OCI-LY7 (cell line): ENCODE results near the gene RAB37. TPM values are rescaled to one million over a fixed set of nuclear protein-coding genes. Genes with fewer than 3 reads are reported as not detected.

Source experiments
- BruUV-seq: library from RNA; stranded (reverse); fragments of 400-500 nt; replicated peaks from 2 replicates; lab custom pipeline; 2021; lab: Mats Ljungman, UMichigan
- CTCF ChIA-PET: fragments of 300-600 bp; sonication (Branson Sonifier 250); formaldehyde crosslinking; loops from one replicate; lab custom pipeline; 2022; ENCODE audit warnings: antibody characterized with exemption; ENCODE audit not compliant: unreplicated experiment; lab: Charles Lee
- POLR2A ChIA-PET: fragments of 300-600 bp; sonication (Branson Sonifier 250); formaldehyde crosslinking; loops from one replicate; lab custom pipeline; 2022; ENCODE audit warnings: antibody characterized with exemption; lab: Charles Lee
- DNase-seq: peaks from one replicate; pipeline ENCODE4 v3.0.0-alpha.2; 2015; ENCODE audit warnings: low spot score
- H2AFZ ChIP-seq: fragments of 200-600 bp; sonication (generic), shearing (Covaris generic); 2 replicates; pipeline ENCODE4 v1.6.1; 2014; ENCODE audit warnings: mild to moderate bottlenecking, antibody characterized with exemption, low read length, moderate library complexity
- H3K27ac ChIP-seq: fragments of 200-600 bp; sonication (generic); 2 replicates; pipeline ENCODE4 v1.5.1; 2014; ENCODE audit warnings: mixed run types, low read depth, mild to moderate bottlenecking, moderate library complexity, low read length, inconsistent platforms; ENCODE audit not compliant: poor library complexity, severe bottlenecking
- H3K36me3 ChIP-seq: fragments of 200-600 bp; sonication (generic); 2 replicates; pipeline ENCODE4 v1.6.1; 2014; ENCODE audit warnings: mild to moderate bottlenecking, antibody characterized with exemption, low read length, moderate library complexity, mixed read lengths; ENCODE audit not compliant: insufficient read depth
- H3K4me1 ChIP-seq: fragments of 200-600 bp; sonication (generic); 2 replicates; pipeline ENCODE4 v1.5.1; 2014; ENCODE audit warnings: mild to moderate bottlenecking, low read length; ENCODE audit not compliant: insufficient read depth, poor library complexity, severe bottlenecking
- H3K4me2 ChIP-seq: fragments of 200-600 bp; sonication (generic); 2 replicates; pipeline ENCODE4 v1.6.1; 2014; ENCODE audit warnings: mild to moderate bottlenecking, low read length
- H3K4me3 ChIP-seq: fragments of 200-600 bp; sonication (generic); 2 replicates; pipeline ENCODE4 v1.5.1; 2014; ENCODE audit warnings: mild to moderate bottlenecking, low read depth, low read length; ENCODE audit not compliant: poor library complexity, severe bottlenecking
- H3K79me2 ChIP-seq: fragments of 200-600 bp; sonication (generic); 2 replicates; pipeline ENCODE4 v1.6.1; 2016; ENCODE audit warnings: low read depth, mild to moderate bottlenecking, low read length, moderate library complexity, mixed read lengths; ENCODE audit not compliant: insufficient read depth
- H3K9me2 ChIP-seq: fragments of 200-600 bp; sonication (generic); 2 replicates; pipeline ENCODE4 v1.6.1; 2016; ENCODE audit warnings: mild to moderate bottlenecking, low read length, mixed read lengths; ENCODE audit not compliant: insufficient read depth
- H3K9me3 ChIP-seq: fragments of 200-600 bp; sonication (generic); 2 replicates; pipeline ENCODE4 v1.6.1; 2014; ENCODE audit warnings: mild to moderate bottlenecking, mixed run types, low read length, mixed read lengths
- H4K20me1 ChIP-seq: fragments of 200-600 bp; sonication (generic); 2 replicates; pipeline ENCODE4 v1.6.1; 2014; ENCODE audit warnings: mild to moderate bottlenecking, antibody characterized with exemption, low read length, moderate library complexity, mixed read lengths; ENCODE audit not compliant: insufficient read depth
- CTCF ChIP-seq: fragments of 200-600 bp; sonication (generic); conservative IDR thresholded peaks from 2 replicates; pipeline ENCODE4 v1.5.1; 2014; ENCODE audit warnings: mild to moderate bottlenecking, antibody characterized with exemption, low read length, moderate library complexity, mixed read lengths
- EZH2phosphoT487 ChIP-seq: fragments of 200-600 bp; sonication (generic); IDR thresholded peaks from 2 replicates; pipeline ENCODE4 v1.6.1; 2018; ENCODE audit warnings: low read depth, borderline replicate concordance, mild to moderate bottlenecking, mixed run types, antibody characterized with exemption, low read length, moderate library complexity, mixed read lengths
- intact Hi-C: fragments of 100-400 bp; cut with micrococcal nuclease; formaldehyde crosslinking; loops from one replicate; pipeline ENCODE4 v1.10.0; 2022; ENCODE audit not compliant: unreplicated experiment
- total RNA-seq, 2 experiments: library from RNA; depleted of rRNA in 1 of 2; stranded (reverse); fragments of >200 nt in 1 of 2; shearing (Covaris generic) in 1 of 2; gene quantifications; 2 replicates each; pipeline ENCODE4 v1.2.3, GENCODE V29; 2014 to 2022

RAB37 gene
- total RNA-seq, 2 experiments from 2014 or later, result 6.3 to 12.7 TPM

- H3K4me2 ChIP-seq, result peak overlapping the region; percentile 72
- no peak for TF ChIP-seq EZH2phosphoT487
- TF ChIP-seq CTCF, result no peak
- CTCF ChIA-PET, result interaction anchor here (0.7 to 1.0 kb wide), 2 partner anchors 78 to 81 kb away, joined by 3 read pairs; no protein-coding TSS in a partner anchor
- no peaks in the 10 kb centered on the region for H3K9me3 ChIP-seq
- peaks cover 8% of the 10 kb centered on the region; the same call in 1 of the 2 replicates for H4K20me1 ChIP-seq
- H3K9me2 ChIP-seq, result no peaks in the 10 kb centered on the region
- no TSS peak for BruUV-seq
- peak overlapping the region; percentile 33 for H3K4me3 ChIP-seq
- H3K27ac ChIP-seq, result peak overlapping the region; percentile 30
- POLR2A ChIA-PET, result interaction anchor here (0.5 to 2.4 kb wide), 5 partner anchors 10 to 1281 kb away, joined by 3 to 13 read pairs (median 6); partner anchors contain the start of gene FDXR
- no peaks in the 10 kb centered on the region for H3K79me2 ChIP-seq
- H3K36me3 ChIP-seq, result no peaks in the 10 kb centered on the region
- peak; percentile 58 for DNase-seq
- peaks cover 44% of the 10 kb centered on the region for H3K4me1 ChIP-seq
- intact Hi-C loops, result no loop called here
- H2AFZ ChIP-seq, result no peak overlapping the region
These were observed 47.2 kb downstream of the RAB37 start for GRCh38 chr17:74784125-74784810.

GRCh38 chr17:74785096-74785980, 48.3 kb downstream of the RAB37 start:
- TF ChIP-seq EZH2phosphoT487 (no peak), CTCF (0 out of 2 replicates have a peak, but pooled peaks have one; percentile 29)
- no TSS peak for BruUV-seq
- Histone ChIP-seq H3K9me2 (no peaks in the 10 kb centered on the region), H3K79me2 (no peaks in the 10 kb centered on the region), H3K9me3 (no peaks in the 10 kb centered on the region), H3K36me3 (0 out of 2 replicates have a peak, but pooled peaks cover 4% of the 10 kb centered on the region), H4K20me1 (peaks cover 8% of the 10 kb centered on the region; the same call in 1 of the 2 replicates), H3K27ac (no peak overlapping the region), H3K4me3 (no peak overlapping the region), H2AFZ (no peak overlapping the region), H3K4me2 (peak overlapping the region; percentile 72), H3K4me1 (peaks cover 35% of the 10 kb centered on the region)
- CTCF ChIA-PET, result interaction anchor here (1.0 kb wide), 1 partner anchor 74 kb away, joined by 4 read pairs; the partner anchor contains the start of gene GRIN2C
- intact Hi-C loops, result no loop called here
- no peak for DNase-seq
- POLR2A ChIA-PET, result no interaction called here
